GM13976 (cell line): ENCODE measurements around the gene SNCAIP.

ENCODE experiments used
- DNase-seq: peaks from one replicate; pipeline ENCODE4 v3.0.0; 2012; ENCODE audit warnings: low spot score
- CTCF ChIP-seq: IDR thresholded peaks from 2 replicates; pipeline ENCODE4 v1.5.1; 2012; ENCODE audit warnings: borderline replicate concordance, mild to moderate bottlenecking; ENCODE audit not compliant: insufficient read depth; ENCODE audit errors: extremely low read depth, missing control alignments, control extremely low read depth
- in situ Hi-C: fragments of 300-500 bp; cut with MboI; formaldehyde crosslinking; loops from one replicate; pipeline ENCODE4 v1.12.0; 2022; ENCODE audit warnings: low sequenced_read_pairs, mixed read lengths, inconsistent platforms; ENCODE audit not compliant: unreplicated experiment

SNCAIP gene

GRCh38 chr5:122499585-122499984 lies 187.5 kb downstream of the SNCAIP start:
- in situ Hi-C loops: loop anchor here (10.0 kb wide), 1 partner anchor 305 kb away; no protein-coding TSS in a partner anchor
- DNase-seq: no peak
- no peak for TF ChIP-seq CTCF

GRCh38 chr5:122500245-122501088 lies 188.4 kb downstream of the SNCAIP start:
- peak; percentile 29 for DNase-seq
- peak; percentile 35 for TF ChIP-seq CTCF
- in situ Hi-C loops: loop anchor here (10.0 to 25.0 kb wide), 4 partner anchors 387 to 1112 kb away; no protein-coding TSS in a partner anchor

DNA sequence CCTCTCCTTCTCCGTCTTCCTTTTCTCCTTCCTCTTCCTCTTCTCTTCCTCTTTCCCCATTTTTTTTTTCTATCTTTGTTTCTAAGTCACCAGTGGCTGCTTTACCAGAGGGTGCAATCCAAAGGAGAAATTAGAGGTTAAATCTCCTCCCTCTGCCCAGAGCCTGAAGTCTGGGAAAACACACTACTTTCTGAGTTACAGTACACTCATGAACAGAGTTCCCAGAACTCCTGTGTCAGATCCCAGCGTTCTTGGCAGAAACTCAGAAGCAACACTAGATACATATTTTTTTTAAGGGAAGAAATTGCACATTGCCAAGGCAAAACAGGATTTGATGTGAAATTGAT lies 189.0 kb downstream of the SNCAIP start:
- in situ Hi-C loops: loop anchor here (10.0 to 25.0 kb wide), 4 partner anchors 386 to 1111 kb away; no protein-coding TSS in a partner anchor
- no peak for TF ChIP-seq CTCF
- no peak for DNase-seq

DNA sequence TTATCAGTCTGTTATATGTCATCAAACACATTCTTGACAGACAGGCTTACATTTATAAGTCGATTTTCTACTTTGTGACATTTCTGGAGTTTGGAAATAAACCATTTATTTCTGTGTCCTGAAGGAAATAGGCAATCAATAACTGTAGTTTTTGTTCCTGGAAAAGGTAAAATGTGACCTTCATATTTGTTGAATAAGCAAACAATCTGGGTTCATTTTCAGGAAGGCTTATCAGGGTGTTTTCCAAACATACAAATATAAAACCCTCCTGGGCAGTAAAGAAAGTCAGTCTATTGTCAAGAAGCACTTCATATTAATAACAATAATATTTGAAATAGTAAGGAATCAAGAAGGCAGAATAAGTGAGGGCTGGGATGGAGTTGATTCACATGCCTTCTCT lies 195.0 kb downstream of the SNCAIP start:
- no peak for TF ChIP-seq CTCF
- DNase-seq: no peak
- in situ Hi-C loops: loop anchor here (10.0 to 25.0 kb wide), 4 partner anchors 380 to 1105 kb away; no protein-coding TSS in a partner anchor

DNA sequence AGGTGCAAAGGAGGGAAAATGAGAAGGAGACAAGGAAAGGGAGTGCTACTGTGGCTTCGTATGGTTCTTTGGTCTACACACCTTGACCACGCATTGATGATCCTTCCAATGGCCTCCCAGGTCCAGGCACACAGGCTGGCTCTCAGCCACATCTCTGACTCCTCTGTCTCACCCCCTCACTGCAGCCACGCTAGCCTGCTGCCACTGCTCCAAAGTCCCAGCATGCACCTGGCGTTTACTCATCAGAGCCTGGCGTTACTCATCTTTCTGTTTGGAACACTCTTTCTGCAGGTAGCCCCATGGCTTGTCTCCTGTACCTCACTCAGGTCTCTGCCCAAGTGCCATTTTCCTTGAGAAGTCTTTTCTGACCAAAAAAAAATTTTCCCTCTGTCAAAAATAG lies 195.5 kb downstream of the SNCAIP start:
- no peak for TF ChIP-seq CTCF
- in situ Hi-C loops: loop anchor here (10.0 to 25.0 kb wide), 4 partner anchors 380 to 1105 kb away; no protein-coding TSS in a partner anchor
- no peak for DNase-seq

GRCh38 chr5:122508623-122509022 lies 196.6 kb downstream of the SNCAIP start:
- no peak for DNase-seq
- no peak for TF ChIP-seq CTCF
- in situ Hi-C loops: loop anchor here (10.0 to 25.0 kb wide), 4 partner anchors 379 to 1104 kb away; no protein-coding TSS in a partner anchor
